HG02981 (cell line): ENCODE data around the gene HOXB5.

Source experiments
- ATAC-seq: cut with Tn5 transposase; IDR thresholded peaks from one replicate; pipeline ENCODE4 v1.9.1; 2021; ENCODE audit warnings: mild to moderate bottlenecking, moderate library complexity; ENCODE audit not compliant: unreplicated experiment

HOXB5 gene

DNA sequence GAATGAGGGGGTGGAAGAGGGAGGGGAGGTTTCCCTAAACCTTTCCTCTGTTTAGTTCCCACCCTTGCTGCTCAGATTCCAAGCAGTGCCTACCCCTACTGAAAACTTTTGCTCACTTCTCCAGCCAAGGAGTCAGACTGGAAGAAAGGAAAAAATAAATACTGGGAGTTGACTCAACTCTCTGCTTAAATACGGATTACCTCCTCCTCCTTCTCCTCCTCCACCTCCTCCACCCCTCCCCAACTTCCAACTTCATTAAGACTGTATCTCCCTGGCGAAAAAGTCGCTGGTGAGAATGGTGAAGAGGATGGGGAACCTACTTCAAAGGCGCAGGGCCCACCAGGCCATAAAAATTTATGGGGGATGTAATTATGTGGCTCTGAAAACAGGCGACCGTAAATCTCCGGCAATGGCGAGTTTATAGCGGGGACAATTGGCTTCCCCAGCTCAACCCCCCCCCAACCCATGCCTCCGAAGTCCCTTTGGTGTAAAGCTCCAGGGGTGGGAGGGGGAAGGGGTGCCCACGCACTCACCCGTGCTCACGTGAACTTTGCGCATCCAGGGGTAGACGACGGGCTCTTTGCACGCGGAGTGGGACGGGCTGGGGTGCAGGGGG lies 16.1 kb downstream of the HOXB5 start:
- no peak for ATAC-seq

DNA sequence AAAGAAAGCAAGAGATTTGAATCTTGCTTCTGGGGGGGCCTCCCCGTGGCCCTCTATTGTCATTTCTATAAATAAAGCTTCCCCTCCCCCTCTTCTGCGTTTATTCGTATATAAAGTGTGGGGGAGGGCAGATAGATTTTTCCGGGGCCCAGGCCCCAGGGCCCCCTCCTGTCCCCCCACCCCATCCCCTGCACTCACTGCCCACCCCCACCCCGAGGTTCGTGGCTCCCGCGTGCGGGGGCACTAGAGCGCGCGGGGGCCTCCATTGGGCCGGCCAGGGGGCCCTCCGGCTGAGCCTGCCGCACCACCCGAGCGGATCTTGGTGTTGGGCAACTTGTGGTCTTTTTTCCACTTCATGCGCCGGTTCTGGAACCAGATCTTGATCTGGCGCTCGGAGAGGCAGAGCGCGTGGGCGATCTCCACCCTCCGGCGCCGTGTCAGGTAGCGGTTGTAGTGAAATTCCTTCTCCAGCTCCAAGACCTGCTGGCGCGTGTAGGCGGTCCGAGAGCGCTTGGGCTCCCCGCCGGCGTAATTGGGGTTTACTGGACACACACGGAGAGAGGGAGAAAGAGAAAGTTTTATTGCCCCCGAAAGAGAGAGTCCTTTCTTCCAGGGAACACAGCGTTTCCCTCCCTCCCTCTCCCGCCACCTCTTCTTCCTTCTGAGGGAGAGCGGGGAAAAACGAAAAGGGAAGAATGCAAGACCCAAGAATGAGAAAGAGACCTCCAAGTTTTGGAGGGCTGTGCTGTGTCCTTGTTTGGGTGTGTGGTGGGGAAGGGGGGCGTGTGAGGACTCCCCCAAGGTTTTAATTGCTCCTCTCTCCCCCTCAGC lies 16.9 kb downstream of the HOXB5 start:
- no peak for ATAC-seq

- no peak for ATAC-seq
Observed at GRCh38 chr17:48575673-48576478, 17.7 kb downstream of the HOXB5 start.

GRCh38 chr17:48575066-48575582 lies 18.5 kb downstream of the HOXB5 start:
- ATAC-seq, result no peak

- no peak for ATAC-seq
Observed at GRCh38 chr17:48574505-48575065, 19.0 kb downstream of the HOXB5 start.

DNA sequence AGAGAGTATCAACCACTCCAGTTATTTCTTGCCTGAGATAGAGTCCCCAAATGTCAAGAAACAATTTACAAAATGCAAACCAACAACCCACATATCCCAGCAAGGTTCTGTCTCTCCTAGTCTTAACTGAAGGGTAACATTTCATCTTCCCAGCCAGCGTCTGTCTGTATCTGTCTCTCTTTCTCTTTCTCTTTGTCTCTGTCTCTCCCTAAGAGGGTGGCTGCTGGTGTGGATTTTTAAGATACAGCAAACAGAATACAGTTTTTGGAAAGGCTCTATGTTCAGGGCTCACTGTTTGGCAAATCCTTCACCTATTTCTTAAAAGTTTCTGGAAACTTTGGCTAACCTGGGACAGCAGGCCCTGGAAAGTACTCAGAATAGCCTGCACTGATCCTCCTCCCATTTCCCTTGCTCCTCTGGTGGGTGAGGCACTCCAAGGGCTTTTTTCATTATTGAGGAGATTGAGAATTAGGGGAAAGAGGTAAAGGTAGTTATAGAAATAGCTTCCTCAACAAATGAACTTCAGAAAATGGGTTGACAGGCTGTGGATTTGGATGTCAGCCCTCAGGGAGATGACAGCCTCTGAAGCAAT lies 21.7 kb downstream of the HOXB5 start:
- no peak for ATAC-seq

- no peak for ATAC-seq
Observed at GRCh38 chr17:48571024-48571818, 22.4 kb downstream of the HOXB5 start.

- ATAC-seq, result no peak
Observed at GRCh38 chr17:48570325-48571023, 23.1 kb downstream of the HOXB5 start.

DNA sequence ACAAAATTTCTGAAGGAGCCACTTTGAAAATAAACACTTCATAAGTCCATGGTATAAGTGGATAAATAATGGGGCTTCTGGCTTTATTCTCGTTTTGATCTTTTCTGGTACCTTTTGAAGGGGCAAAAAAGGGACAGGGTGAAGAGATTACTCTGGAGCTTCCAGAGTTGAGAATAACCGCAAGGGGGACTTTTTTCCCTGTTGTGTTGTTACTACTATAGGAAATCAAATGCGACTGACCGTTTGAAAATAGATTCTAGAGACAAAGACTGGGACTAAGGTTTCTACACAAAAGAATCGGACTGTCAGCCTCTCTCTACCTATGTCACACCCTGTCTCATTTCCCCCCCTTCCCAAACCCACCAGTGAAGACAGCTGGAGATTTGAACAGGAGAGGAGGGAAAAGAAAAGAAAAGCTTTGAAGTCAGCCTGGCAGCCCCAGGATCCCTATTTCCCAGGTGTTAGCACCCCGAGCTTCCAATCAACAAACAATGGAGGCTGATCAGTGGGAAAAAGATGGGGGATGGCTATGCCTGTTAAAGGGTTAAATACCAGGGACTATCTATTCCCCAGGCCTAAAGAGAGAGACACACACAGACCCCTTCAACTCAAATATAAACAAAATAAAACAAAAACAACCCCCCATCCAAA lies 23.8 kb downstream of the HOXB5 start:
- no peak for ATAC-seq

DNA sequence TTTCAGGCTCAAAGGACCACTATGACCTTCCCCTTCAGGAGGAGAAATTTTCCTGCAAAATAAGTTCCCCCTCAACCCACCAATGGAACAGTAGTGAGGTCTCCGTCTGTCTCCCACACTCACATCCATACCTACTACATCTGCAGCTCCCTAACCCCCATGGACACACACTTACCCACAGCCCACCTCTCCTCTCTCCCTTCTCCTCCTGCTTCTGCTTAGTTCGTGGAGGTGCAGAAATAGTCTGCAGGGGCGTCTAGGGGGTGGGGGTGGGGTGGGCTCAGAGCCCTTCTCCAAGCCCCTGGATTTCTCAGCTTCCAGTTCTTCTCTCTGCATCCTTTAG lies 24.4 kb downstream of the HOXB5 start:
- ATAC-seq, result no peak

GRCh38 chr17:48568499-48569239 lies 24.9 kb downstream of the HOXB5 start:
- no peak for ATAC-seq

GRCh38 chr17:48567646-48568354 lies 25.8 kb downstream of the HOXB5 start:
- ATAC-seq, result no peak

GRCh38 chr17:48567209-48567608 lies 26.4 kb downstream of the HOXB5 start:
- ATAC-seq, result no peak

- no peak for ATAC-seq
Observed at GRCh38 chr17:48566717-48567116, 26.9 kb downstream of the HOXB5 start.

- no peak for ATAC-seq
Observed at GRCh38 chr17:48565925-48566710, 27.5 kb downstream of the HOXB5 start.

- no peak for ATAC-seq
Observed at GRCh38 chr17:48565022-48565554, 28.5 kb downstream of the HOXB5 start.
